Breast epithelium (tissue), 4 donors: ENCODE data around the gene PLCH2. TPM values are rescaled to one million over a fixed set of nuclear protein-coding genes. Genes with fewer than 3 reads are reported as not detected.

ENCODE experiments used
- DNase-seq, 2 donors: peaks; one replicate each; pipeline ENCODE4 v3.0.0-alpha.2; 2019; ENCODE audit warnings: low spot score in 2 of 2
- H3K27ac ChIP-seq, 2 donors: fragments of 200-600 bp; sonication (generic) in 1 of 2; one replicate each; pipeline ENCODE4 v1.5.1; 2016 to 2019; ENCODE audit warnings: mild to moderate bottlenecking in 1 of 2
- H3K27me3 ChIP-seq, 2 donors: fragments of 200-600 bp; sonication (generic) in 1 of 2; one replicate each; pipeline versions ENCODE4 v1.5.1 to v1.6.0; 2017 to 2019; ENCODE audit warnings: control low read depth in 1 of 2, mild to moderate bottlenecking in 1 of 2
- H3K36me3 ChIP-seq: fragments of 200-600 bp; one replicate; pipeline ENCODE4 v1.5.1; 2019
- H3K4me1 ChIP-seq, 2 donors: fragments of 200-600 bp; sonication (generic); one replicate each; pipeline ENCODE4 v1.5.1; 2016 to 2019; ENCODE audit warnings: control low read depth in 1 of 2
- H3K4me3 ChIP-seq, 3 donors: fragments of 200-600 bp; sonication (generic); 1 replicate in 2 of 3; 2 replicates in 1 of 3; pipeline ENCODE4 v1.5.1; 2016 to 2019; ENCODE audit warnings: mild to moderate bottlenecking in 3 of 3, moderate library complexity in 2 of 3
- H3K9me3 ChIP-seq, 2 donors: fragments of 200-600 bp; sonication (generic) in 1 of 2; one replicate each; pipeline ENCODE4 v1.5.1; 2016 to 2019; ENCODE audit warnings: control low read depth in 1 of 2
- CTCF ChIP-seq, 3 donors: fragments of 450-650 bp; IDR thresholded peaks; one replicate each; pipeline ENCODE4 v1.5.1; 2016 to 2017; ENCODE audit warnings: antibody characterized with exemption in 3 of 3, mild to moderate bottlenecking in 3 of 3, moderate library complexity in 3 of 3
- POLR2A ChIP-seq: fragments of 450-650 bp; IDR thresholded peaks from one replicate; pipeline ENCODE4 v1.6.1; 2016; ENCODE audit warnings: antibody characterized with exemption, mild to moderate bottlenecking, moderate library complexity
- POLR2AphosphoS5 ChIP-seq, 3 donors: sonication (generic); formaldehyde crosslinking; IDR thresholded peaks; one replicate each; pipeline ENCODE4 v1.6.1; 2017; ENCODE audit warnings: antibody characterized with exemption in 3 of 3
- intact Hi-C: fragments of 100-400 bp; cut with DNase I; formaldehyde crosslinking; loops from one replicate; pipeline ENCODE4 v1.15.1; 2023; ENCODE audit warnings: low total_unique reads
- total RNA-seq, 3 donors: library from RNA; depleted of rRNA; stranded (reverse); fragments of >200 nt; gene quantifications; one replicate each; pipeline ENCODE4 v1.1.0, GENCODE V29; 2016

Gene PLCH2
- total RNA-seq, 3 donors from 2014 or later = 0.16 to 12.0 (median 10.2) TPM

GRCh38 chr1:2519729-2520128 is 43.6 kb downstream of the PLCH2 start:
- no peak overlapping the region for H3K4me3 ChIP-seq
- DNase-seq = no peak
- TF ChIP-seq POLR2AphosphoS5 (IDR thresholded peaks at IDR 0.05) = no peak
- no peak for TF ChIP-seq POLR2A
- no peak for TF ChIP-seq CTCF (IDR thresholded peaks at IDR 0.05)
- no peaks in the 10 kb centered on the region for H3K27me3 ChIP-seq
- intact Hi-C loops = no loop called here
- no peaks in the 10 kb centered on the region for H3K4me1 ChIP-seq
- no peaks in the 10 kb centered on the region for H3K9me3 ChIP-seq
- H3K27ac ChIP-seq = no peak overlapping the region
- H3K36me3 ChIP-seq = peaks cover 13% of the 10 kb centered on the region

GRCh38 chr1:2520206-2520605 is 44.1 kb downstream of the PLCH2 start:
- no peaks in the 10 kb centered on the region for H3K27me3 ChIP-seq
- no peak overlapping the region for H3K27ac ChIP-seq
- peaks cover 13% of the 10 kb centered on the region for H3K36me3 ChIP-seq
- peaks cover 2 to 5% of the 10 kb centered on the region in 2 donors for H3K4me1 ChIP-seq
- H3K4me3 ChIP-seq = no peak overlapping the region
- TF ChIP-seq POLR2AphosphoS5 (IDR thresholded peaks at IDR 0.05) = no peak
- no peak for TF ChIP-seq CTCF (IDR thresholded peaks at IDR 0.05)
- TF ChIP-seq POLR2A = no peak
- intact Hi-C loops = no loop called here
- H3K9me3 ChIP-seq = no peaks in the 10 kb centered on the region
- DNase-seq = no peak

GRCh38 chr1:2520806-2521205 is 44.7 kb downstream of the PLCH2 start:
- TF ChIP-seq POLR2AphosphoS5 (IDR thresholded peaks at IDR 0.05) = no peak
- no peak for TF ChIP-seq CTCF (IDR thresholded peaks at IDR 0.05)
- TF ChIP-seq POLR2A = no peak
- no peak overlapping the region for H3K4me3 ChIP-seq
- intact Hi-C loops = no loop called here
- no peaks in the 10 kb centered on the region for H3K9me3 ChIP-seq
- peaks cover 2 to 7% of the 10 kb centered on the region in 2 donors for H3K4me1 ChIP-seq
- H3K27ac ChIP-seq = no peak overlapping the region
- DNase-seq = no peak
- H3K36me3 ChIP-seq = peaks cover 13% of the 10 kb centered on the region
- H3K27me3 ChIP-seq = no peaks in the 10 kb centered on the region

GRCh38 chr1:2522230-2522629 is 46.1 kb downstream of the PLCH2 start:
- DNase-seq = no peak
- H3K4me1 ChIP-seq = peaks cover 10 to 13% of the 10 kb centered on the region in 2 donors
- intact Hi-C loops = no loop called here
- no peaks in the 10 kb centered on the region for H3K27me3 ChIP-seq
- no peak overlapping the region for H3K4me3 ChIP-seq
- no peaks in the 10 kb centered on the region for H3K9me3 ChIP-seq
- H3K36me3 ChIP-seq = peaks cover 10% of the 10 kb centered on the region
- no peak overlapping the region for H3K27ac ChIP-seq
- no peak for TF ChIP-seq POLR2AphosphoS5 (IDR thresholded peaks at IDR 0.05)
- TF ChIP-seq POLR2A = no peak
- TF ChIP-seq CTCF (IDR thresholded peaks at IDR 0.05) = no peak

GRCh38 chr1:2523191-2523890 is 47.3 kb downstream of the PLCH2 start:
- intact Hi-C loops = no loop called here
- H3K4me3 ChIP-seq = no peak overlapping the region

More at GRCh38 chr1:2523191-2523890, 47.3 kb downstream of the PLCH2 start:
- H3K27ac ChIP-seq = no peak overlapping the region
- H3K36me3 ChIP-seq = peaks cover 3% of the 10 kb centered on the region
- no peak for DNase-seq
- H3K9me3 ChIP-seq = no peaks in the 10 kb centered on the region
- H3K4me1 ChIP-seq = peaks cover 18 to 22% of the 10 kb centered on the region in 2 donors
- H3K27me3 ChIP-seq = no peaks in the 10 kb centered on the region
- TF ChIP-seq POLR2AphosphoS5 (IDR thresholded peaks at IDR 0.05) (no peak), POLR2A (no peak), CTCF (IDR thresholded peaks at IDR 0.05) (no peak)
